HG03135 (cell line): ENCODE data around the gene B4GALT2.

Experiments used
- ATAC-seq: cut with Tn5 transposase; IDR thresholded peaks from one replicate; pipeline ENCODE4 v1.9.1; 2021; ENCODE audit warnings: mild to moderate bottlenecking, moderate library complexity; ENCODE audit not compliant: unreplicated experiment

The B4GALT2 gene

DNA sequence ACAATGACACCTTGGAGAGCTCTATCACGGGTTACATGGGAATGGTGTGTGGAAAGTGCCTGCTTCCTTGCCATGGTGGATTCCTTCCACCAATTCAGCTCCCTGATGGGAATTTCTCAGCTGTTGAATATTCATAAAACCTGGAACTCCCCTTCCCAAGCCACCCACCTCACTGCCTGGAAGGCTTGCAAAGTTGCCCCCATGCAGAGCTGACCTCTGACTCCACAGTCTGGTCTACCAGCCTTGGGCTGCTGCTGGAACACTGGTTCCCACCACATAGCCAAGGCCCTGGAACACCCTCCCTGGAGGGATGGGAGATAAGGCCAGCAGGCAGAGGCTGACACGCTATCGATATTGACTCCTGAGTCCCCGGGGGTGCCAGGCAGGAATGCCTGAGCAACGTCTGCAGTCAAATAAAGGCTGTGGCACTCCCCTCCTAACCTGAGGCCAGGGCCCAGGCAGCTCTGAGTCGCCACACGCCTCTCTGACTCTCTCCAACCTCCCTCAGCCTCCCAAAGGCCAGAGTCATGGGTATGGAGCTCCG lies 21.2 kb downstream of the B4GALT2 start:
- no peak for ATAC-seq

DNA sequence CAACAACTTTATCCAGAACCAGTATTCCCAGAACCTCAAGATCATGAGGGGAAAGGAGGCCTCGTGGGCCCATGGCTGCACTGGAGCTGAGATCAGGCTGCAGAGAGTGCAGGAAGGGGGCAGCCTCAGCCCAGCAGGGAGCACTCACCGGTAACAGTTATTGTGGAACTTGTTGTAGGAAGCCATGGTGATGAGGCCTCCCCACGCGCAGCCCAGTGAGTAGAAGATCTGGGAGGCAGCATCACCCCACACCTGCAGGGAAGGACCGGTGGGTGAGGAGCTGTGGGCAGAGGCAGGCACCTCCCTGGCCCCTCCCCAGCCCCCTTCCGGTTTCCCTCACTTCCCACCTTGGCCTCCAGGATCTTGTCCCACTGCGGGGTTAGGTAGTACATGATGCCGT lies 23.2 kb downstream of the B4GALT2 start:
- no peak for ATAC-seq

DNA sequence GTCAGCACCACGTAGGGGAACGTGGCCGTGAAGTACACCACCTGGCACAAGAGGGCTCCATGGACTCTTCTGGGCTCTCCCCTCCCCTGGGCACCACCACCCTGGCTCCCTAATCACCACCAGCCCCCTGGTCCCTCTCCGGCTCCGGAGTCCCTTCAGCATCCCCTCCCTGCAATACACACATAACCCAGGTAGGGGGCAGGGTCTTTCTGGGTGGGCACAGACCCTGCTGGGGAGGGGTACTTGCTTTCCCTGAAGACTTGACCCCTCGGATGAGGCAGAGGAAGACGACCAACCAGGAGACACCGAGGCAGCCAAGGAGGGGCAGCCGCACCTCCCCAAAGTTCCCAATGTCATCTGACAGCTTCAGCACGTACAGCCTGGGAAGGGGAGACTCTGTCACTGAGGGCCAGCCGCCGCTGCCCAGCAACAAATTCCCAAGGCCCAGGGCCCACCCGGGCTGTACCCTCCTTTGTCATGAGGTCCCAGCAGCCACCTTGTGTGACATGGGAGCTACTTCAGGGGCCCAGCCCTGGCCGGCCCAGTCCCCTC lies 23.7 kb downstream of the B4GALT2 start:
- ATAC-seq, result no peak

DNA sequence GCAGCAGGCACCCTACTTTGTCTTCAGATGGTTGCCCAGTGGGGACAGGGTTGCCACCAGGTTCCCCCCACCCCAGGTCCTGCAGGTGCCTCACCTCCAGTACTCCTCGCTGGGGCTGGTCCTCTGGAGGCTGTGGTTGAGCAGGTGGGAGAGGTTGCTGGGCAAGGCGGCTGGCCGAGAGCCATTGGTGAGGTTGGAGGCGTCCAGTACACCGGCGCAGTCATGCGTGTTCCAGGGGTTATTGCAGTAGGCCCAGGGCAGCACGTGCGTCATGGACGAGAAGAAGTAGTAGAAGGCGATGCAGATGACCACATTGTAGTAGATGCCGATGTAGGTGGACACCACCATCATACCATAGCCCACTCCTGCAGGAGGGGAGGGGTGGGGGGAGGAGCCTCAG lies 29.2 kb downstream of the B4GALT2 start:
- ATAC-seq, result no peak

DNA sequence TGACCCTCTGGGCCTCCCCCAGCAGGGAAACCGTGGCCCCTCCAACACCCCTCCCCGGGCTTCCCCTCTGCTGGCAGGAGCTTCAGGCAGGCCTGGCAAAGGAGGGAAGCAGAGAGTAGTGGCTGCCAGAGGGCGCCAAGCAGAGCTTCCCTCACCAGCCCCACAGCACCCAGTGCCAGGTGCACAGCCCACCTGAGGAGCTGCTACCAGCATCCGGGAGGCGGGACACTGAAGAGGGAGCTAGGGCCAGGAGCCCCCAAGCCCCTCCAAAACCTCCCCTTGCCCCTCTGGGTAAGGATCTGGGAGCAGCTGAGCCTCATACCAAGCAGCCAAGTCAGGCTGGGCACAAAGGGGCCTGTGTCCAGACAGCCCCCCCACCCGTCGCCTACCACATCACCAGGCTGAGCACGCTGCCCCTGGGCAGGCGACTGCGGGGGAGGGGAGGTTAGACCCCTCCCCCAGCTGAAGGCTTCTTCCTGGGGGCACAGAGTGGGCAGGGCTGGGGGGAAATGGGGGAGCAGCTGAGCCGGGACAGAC lies 32.0 kb downstream of the B4GALT2 start:
- no peak for ATAC-seq

DNA sequence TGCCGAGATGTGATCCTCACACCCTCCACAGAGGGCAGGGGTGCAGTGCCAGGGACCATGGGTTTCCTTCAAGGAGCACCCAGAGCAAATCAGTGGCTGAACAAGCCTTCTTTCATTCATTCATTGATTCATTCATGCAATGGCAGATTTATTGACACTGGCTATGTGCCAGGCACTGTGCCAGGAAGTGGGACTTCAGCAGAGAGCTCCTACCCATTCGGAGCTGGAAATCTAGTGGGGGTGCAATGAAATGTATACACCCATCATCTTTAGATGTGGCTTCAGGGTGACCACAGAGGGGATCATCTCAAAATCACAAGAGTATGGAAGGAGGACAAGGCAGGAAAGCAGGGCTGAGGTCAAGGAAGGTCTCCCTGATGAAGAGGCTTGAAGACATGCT lies 33.4 kb downstream of the B4GALT2 start:
- ATAC-seq, result no peak

DNA sequence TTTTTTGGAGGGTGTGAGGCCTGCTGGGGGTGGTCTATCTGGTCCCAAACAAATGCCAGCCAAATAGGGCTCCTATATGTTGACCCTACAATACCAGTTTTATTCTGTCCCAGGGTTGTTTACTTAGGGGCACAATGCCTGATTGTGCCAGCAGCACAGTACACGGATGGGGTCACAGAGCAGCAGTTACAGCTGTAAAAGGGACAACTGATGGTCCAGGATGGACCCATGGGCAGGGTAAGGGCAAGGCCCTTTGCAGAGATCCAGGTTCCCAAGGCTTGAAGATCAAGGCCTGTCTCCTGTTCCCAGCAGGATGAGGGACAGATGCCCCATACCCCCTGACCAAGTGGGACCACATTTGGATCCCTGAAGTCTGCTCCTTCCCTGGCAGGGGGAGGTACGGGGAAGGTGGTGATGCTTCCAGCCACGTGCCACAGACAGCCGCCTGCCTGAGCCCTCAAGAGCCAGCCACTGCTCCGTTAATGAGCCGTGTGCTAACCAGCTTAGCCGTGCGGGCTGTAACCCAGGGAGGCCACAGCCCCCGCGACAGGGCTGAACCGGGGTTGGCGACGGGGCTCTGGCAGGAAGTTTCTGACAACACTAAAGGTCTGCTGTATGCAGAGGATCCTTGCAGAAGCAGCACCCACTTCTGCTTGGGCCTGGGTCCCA lies 34.1 kb downstream of the B4GALT2 start:
- no peak for ATAC-seq

DNA sequence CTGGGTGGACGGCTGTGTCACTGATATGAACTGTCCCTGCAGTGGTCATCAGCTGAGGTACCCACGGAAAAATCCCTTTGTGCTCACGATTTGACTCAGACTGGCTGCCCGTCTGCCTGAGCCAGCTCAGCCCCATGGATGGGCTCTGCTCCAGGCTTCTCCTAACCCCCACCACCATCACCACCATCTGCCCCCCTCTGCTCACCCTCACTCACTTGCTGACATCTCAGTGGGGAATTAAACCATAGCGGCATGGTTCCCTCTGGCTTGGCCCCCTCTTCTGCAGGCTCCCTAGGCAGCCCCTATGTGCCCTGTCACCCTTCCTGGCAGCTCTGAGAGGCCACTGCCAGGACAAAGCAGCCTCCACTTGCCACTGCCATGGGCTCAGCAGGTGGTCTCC lies 34.9 kb downstream of the B4GALT2 start:
- no peak for ATAC-seq

DNA sequence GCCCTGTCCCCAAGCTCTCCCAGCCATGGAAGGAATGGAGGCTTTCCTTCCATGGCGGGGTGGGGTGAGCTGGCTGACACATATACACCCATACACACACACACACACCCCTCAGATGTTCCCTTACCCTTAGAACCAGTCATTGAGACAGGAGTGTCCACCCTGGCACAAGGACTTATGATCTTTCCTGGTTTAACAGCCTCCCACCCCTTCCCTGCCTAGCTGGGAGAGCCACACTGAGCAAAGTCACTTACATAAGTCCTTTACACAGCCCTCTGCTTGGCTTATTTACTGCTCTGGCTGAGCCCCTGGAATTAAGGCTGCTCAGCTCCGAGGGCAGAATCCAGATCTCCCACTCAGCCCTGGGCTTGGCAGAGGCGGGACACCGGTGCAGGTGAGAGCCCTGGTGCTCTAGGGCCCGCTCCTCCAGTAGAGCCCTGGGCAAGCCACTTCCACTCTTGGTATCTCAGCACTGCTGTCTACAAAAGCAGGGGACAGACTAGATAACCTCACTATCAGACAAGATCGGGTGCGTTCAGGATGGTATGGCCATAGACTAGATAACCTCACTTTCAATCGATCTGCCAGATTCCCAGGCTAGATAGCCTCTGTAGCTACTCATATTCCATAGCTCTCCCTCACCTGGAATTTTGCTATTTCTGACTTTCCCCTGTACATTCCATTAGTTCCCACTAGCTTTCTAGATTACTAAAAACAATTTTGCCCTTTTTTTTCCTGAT lies 35.5 kb downstream of the B4GALT2 start:
- ATAC-seq, result no peak

DNA sequence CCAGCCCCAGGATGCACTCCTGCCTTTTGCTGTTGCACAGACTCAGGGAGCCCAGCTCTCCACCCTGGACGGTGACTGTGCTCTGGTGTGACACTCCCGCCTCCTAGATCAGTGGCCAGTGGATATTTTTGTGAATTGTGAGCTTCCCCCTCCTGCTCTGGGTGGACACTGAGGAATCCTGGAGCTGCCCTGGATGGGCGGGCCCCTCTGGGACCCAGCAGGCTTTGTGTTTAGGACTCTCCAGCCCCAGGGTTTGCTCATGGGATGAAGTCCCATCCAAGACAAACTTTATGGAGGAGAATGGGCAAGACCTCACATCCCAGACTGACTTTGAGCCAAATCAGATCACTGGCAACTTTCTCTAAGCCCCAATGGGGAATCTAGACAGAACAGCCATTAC lies 36.2 kb downstream of the B4GALT2 start:
- ATAC-seq, result no peak

DNA sequence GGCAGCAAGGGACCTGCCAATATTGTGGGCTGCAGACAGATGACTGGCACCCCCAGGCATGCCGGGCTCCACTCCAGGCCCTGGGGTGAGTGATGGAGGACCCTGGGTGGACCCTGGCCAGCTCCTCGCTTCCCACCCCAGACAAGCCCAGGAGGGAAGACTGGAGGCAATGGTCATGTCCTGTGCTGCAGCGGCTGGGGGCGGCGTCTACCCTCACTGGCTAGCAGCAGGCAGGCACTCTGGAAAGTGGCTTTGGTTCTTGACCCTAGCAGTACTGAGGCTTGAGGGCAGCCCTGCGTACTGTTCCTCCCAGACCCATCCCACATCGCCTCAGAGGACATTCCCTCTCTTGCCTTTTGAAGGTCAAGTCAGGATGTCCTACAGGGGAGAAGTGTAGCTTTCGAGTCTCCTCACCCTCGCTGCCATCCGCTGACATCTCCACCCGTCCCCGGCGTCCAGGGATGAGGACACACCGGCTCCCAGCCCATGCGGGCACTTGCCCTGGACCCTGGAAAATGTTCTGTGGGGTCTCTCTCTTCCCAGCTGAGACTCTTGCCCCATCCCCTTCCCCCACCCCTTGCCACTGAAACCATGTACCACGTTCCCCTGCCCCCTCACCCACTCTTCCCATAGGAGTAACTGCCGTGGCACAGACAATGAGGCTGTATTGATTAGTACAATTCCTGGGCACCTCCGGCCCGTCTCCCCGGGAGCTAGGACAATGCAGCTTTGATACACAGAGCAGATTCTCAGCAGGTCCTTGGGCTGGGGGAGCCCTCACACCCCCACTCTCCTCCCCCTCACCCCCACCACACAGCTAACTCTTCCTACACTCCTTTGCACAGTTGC lies 37.3 kb downstream of the B4GALT2 start:
- ATAC-seq, result no peak

DNA sequence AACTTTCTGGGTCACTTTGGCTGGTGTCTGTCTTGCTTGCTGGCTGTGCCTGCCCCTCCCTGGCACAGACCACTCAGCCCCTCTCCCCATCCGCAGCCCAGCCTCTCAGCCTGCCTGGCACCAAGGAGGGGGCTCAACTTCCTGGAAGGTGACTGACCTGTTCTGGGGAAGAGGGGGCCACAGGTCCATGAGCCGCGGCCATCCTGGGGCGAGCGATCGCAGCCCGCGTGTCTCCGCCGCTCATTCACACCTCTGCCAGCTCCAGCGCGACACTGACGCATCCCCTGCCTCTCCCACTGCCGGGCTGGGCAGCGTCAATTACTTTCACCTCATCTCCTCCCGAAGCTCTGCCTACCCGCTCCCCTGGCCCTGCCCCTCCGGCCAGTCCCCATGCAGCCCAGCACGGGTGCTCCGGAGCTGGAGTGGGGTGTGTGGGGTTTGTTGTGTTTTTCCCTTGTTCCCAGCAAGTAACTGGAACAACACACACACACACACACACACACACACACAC lies 37.9 kb downstream of the B4GALT2 start:
- ATAC-seq, result no peak

DNA sequence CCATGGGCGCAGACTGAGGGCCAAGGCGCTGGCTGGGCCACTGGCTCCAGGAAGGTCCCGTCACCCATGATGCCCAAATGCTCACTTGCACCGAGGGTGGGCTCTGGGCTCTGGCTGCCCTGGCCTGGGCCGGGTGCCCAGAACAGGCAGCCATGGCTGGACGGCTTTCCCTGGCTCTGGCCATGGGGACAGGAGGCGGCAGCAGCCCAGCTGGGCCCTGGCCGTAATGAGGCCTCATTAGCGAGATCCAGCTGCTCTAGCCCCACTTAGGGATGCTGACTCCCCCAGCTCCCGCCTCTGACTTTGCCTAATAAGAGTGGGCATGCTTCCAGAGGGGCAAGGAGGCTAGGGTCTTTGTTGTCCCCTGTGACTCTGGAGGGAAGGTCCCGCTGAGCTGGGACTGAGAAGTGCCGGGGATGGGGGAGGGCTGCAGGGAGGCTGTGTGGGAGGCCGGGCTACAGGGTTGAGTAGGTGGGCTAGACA lies 40.5 kb downstream of the B4GALT2 start:
- ATAC-seq, result no peak

DNA sequence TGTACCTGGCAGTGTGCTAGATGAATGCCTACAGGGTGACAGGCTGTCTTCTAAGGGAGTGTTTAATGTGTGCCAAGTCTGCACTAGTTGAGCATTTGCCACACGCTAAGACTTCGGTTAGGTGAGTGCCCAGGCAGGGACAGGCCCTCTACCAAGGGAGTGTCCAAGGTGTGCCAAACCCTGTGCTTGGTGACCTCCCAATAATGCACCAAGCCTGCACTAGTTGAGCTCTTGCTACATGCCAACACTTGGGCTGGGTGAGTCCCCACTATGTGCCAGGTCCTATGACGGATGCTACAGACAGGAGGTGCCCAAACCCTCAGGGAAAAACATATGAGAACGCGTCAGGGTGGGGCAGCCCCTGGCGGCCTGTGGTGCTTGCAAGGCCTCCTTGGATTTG lies 41.5 kb downstream of the B4GALT2 start:
- no peak for ATAC-seq

DNA sequence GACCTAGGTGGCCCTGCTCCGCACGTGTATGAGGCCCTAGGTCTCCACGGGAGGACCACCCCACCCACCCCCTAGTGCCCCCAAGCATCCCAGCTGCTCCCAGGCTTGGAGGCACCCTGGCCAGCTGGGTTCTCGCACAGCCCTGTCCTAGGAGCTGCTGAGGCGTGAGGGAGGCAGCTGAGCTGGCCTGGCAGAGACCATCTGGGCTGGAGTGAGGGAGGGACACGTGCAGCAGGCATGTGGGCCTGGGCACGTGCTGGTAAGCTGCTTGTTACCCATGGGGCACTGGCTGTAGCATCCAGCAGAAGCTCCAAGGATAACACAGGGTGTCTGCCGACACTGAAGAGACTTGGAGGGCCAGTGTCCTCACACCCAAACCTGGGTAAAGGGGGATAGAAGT lies 42.1 kb downstream of the B4GALT2 start:
- no peak for ATAC-seq

DNA sequence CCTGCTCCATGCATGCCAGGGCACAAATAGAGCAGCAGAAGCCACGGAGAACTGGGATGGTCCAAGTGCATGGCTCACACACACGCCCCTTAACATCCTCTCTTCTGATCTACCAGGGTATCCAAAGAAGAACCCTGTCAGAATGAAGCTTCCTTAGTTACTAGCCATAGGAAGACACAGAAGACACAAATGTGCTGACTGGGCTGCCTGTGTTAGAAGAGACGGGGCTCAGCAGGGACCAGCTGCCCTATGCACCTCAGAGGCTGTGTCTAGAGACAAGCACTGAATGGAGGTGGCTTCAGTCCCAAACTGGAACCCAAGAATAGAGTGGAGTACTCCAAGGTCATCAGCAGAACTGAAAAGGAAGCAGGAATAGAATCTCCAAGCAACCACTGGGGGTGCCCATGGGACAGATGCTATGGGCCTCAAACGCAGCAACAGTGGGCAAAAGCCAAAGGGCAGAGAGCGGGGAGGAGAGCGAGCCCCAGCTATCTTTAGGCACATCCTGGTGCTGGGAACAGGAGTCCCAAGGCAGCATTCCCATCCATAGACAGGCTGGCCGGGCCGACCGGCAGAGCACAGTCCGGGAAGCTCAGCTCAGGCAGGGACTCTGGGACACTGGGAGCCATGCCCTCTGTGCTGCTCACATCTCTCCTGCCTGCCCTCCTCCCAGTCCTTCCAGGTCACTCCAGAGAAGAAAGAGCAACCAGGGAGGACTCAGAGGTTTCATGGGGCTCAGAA lies 42.7 kb downstream of the B4GALT2 start:
- ATAC-seq, result no peak

DNA sequence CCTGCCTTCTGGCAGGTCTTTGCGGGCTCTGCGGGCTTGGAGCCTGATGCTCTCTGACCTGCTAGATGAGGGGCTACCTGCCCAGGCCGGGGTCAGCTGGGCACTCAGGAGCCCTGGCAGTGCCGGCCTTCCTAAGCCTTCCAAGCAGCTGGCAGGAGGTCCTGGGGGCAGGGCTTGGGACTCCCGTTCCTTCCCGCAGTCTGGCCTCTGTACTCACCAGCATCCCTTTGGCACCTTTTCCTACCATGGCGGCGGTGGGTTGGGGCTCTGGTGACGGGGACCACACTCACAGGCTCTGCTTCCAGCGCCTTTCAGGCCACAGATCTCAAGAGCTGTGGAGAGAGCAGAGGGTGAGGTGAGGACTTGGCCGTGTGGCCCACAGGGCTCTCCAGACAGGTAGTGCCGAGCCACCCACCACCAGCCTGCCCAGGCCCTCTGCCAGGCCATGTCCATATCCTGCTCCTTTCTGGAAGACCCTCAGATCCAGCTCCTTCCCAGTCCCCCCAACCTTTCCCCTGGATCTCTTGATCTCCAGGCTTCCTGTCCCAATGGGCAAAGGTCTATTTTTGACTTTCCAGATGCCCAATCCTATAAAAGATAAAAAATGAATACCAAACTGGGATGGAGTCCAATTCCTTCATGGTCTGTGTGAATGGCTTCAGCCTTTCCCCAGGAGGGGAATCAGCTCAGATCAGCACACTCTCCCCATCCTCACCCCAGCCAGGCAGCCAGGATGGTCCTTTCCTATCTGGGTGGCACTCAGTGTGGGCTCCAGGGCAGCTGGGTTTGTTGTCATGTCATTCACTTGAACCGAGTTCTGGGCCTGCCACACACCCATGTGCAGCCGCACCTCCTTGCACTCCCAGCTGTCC lies 45.3 kb downstream of the B4GALT2 start:
- ATAC-seq, result no peak

DNA sequence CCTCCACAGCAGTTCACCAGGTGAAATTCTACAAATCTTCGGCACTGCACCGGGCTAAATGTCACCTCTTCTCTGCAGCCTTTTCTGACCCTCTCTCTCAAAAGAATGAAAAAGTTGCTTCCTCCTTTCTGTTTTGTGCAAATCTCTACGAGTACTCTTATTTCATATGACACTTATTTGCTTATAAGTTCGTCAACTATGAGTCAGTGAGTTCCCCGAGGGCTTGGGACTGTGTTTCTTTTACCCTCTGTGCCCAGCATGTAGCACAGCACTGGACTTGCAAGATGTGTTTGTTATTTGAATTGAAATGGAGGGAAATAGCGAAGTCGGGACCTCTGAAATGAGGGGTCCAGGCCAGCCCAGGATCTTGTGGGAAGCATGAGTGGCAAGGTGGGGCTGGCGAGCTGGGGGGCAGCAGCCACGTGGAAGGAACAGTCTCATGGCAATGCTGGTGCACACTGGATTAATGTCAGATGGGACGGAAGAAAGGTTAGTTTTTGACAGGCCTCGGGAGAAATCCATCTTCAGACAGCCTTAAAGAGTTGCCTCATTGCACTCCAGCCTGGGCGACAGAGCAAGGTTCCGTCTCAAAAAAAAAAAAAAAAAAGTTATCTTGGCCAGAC lies 46.0 kb downstream of the B4GALT2 start:
- ATAC-seq, result no peak

DNA sequence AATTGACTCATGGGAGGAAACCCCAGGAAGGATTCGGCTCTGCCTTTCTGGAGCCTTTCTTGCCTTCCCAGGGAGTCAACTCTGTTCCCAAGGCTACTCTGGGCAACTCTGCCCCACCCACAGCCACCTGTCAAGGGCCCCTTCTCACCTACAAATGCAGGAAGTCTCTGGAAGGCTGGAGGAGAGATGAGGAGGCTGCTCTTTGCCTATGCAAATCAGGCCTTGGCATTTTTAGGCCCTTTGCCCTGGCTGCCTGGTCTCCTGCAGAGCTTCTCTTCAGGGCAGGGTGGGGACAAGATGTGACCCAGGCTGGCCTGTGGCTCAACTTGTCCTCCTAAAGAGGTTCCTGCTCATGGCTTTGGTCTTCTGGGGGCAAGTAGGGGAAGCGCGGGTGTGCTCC lies 46.8 kb downstream of the B4GALT2 start:
- no peak for ATAC-seq
